ENCODE results near the gene TMEM151A.

DNA sequence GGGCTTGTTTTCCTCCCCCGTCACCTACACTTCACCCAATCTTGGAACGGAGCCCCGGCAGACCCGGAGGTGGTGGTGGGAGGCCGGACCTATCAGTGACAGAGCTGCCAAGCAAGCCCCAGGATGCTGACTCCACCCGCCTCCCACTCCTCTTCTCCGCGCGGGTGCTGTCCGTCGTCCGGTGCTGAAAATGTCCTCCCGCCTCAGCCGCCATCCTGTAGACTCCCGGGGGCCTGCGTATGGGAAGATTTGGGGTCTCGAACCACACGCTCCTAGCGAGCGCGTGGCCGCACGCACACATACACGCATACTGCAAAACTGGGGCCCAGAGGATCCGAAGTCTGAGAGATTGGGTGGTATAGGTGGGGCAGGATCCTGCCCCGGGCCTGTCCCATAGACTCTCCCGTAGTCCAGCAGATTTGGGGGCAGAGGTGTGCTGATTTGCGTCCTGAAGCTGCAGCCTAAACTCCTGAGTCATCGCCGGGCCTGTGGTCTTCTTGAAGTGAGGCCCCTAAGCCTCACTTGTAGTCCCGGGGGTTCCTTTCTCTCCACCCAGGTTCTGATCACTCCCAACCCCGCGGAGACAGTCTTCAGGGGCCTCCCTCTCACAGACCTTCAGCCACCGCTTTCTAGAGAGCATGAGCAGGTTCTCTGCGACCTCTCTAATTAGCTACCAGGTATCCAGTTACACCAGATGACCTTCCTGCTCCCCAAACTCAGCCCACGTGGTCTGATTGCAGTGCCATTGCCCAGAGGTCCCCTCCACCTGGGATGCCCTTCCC lies 2.0 kb upstream of the TMEM151A start:
- TF ChIP-seq, protein P1, sequence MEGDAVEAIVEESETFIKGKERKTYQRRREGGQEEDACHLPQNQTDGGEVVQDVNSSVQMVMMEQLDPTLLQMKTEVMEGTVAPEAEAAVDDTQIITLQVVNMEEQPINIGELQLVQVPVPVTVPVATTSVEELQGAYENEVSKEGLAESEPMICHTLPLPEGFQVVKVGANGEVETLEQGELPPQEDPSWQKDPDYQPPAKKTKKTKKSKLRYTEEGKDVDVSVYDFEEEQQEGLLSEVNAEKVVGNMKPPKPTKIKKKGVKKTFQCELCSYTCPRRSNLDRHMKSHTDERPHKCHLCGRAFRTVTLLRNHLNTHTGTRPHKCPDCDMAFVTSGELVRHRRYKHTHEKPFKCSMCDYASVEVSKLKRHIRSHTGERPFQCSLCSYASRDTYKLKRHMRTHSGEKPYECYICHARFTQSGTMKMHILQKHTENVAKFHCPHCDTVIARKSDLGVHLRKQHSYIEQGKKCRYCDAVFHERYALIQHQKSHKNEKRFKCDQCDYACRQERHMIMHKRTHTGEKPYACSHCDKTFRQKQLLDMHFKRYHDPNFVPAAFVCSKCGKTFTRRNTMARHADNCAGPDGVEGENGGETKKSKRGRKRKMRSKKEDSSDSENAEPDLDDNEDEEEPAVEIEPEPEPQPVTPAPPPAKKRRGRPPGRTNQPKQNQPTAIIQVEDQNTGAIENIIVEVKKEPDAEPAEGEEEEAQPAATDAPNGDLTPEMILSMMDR (IDR thresholded peaks at IDR 0.05): peak in 1 of 3 donors; percentile 12
- no peak for TF ChIP-seq POLR2A (IDR thresholded peaks at IDR 0.05)
- TF ChIP-seq EP300 (IDR thresholded peaks at IDR 0.05): no peak

Data from ovary (tissue), 3 donors.